HG02885 (cell line): ENCODE measurements around the gene PIGBOS1.

ENCODE experiments used
- ATAC-seq: cut with Tn5 transposase; IDR thresholded peaks from one replicate; pipeline ENCODE4 v1.9.1; 2021; ENCODE audit warnings: mild to moderate bottlenecking; ENCODE audit not compliant: unreplicated experiment, poor library complexity

PIGBOS1 gene

DNA sequence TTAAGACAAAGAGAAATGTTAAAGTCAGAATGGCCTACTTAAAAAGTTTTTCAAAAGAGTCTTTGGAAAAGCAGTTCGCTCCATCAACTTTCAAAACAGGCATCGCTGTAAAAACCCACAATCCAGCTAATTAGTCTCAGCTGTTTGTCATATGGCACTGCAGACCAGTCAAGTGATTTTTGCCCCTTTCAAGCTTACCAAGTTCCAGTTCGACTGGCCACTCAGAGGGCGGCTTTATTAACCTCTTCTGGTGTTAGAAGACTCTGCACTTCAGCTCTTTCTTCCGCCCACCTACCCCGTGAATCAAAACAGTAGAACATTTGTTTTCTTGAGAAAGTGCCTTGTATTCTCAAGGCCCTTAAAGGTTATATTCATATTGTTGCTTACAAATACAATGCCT, 48.6 kb downstream of the PIGBOS1 start:
- no peak for ATAC-seq

DNA sequence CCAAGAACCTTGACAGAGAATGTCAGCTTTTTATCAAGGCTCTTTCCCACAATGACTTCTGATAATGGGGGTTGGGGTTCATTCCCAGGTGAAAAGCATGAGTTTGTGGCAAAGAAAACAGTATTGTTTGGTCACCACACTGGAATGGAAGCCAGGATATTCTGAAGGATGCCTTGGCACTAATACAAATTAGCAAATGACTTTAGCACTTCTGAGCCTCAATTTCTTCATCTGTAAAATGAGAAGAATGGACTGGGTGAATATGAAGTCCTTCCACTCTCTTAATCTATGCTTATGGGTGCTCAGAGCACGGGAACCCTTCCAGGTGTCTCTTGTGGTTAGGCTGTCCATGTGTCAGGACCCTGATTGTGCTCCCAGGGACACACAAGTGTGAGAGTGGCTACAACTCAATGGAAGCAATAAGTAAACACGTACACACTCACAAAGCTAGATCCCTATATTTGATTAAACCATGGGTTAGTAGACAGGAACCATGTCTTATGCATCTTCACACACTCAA, 50.7 kb downstream of the PIGBOS1 start:
- ATAC-seq = no peak

DNA sequence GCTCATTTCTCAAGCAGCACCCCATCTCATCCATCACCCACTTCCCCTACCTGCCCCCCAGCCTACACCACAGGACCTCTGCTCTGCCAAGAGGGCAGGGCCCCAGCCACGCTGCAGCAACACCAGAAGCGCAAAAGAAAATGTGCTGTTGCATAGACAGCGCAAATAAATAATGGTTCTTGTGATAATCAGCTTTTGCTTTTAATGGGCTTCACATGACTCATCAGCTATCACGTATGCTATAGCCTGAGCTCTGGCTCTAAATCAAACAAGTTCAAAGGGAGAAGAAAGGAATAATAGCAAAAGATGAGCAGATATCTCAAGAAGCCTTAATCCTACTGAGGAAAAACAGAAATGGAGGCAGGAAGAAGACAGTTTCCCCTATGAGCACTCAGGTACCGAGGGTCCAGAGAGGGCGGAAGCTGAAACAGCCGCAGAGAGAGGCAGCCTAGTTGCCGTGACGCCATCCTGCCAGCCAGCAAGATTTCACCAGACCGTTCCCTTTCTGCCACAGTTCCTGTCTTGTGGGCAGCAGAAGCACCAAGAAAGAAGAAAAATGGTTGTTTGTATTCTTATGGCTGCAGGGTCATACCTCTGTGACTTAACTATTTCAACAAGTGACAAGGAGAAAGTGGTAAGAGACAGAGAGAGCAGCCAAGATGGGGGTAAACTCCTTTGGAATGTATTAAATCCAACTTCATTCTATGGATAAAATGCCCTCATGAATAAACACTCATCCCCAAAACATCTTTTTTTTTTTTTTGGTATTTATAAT, 51.3 kb downstream of the PIGBOS1 start:
- peak; percentile 90 for ATAC-seq
